Naive thymus-derived CD4-positive, alpha-beta T cell (primary cell): ENCODE data around the gene LRBA. TPM values are rescaled to one million over a fixed set of nuclear protein-coding genes. Genes with fewer than 3 reads are reported as not detected.

Source experiments
- ATAC-seq: fragments of 150-1000 bp; cut with Tn5 transposase; 2 replicates; pipeline ENCODE4 v1.10.0; 2021; ENCODE audit warnings: mild to moderate bottlenecking, moderate library complexity
- CTCF ChIA-PET: fragments of 350-600 bp; sonication (Branson Sonifier 250); formaldehyde crosslinking; loops from one replicate; lab custom pipeline; 2021; ENCODE audit warnings: antibody characterized with exemption; lab: Charles Lee
- POLR2A ChIA-PET: fragments of 350-600 bp; sonication (Branson Sonifier 250); formaldehyde crosslinking; loops from one replicate; lab custom pipeline; 2021; ENCODE audit warnings: antibody characterized with exemption, inconsistent platforms; lab: Charles Lee
- DNase-seq, 9 donors: peaks; one replicate each; pipeline versions ENCODE4 v3.0.0 to v3.0.0-alpha.2; 2020 to 2022; ENCODE audit warnings: mixed read lengths in 1 of 9
- H3K27ac ChIP-seq: one replicate; pipeline ENCODE4 v1.7.0; 2013; ENCODE audit warnings: mild to moderate bottlenecking, low read depth, low read length, moderate library complexity
- H3K27me3 ChIP-seq, 2 donors: one replicate each; pipeline ENCODE4 v1.7.0; 2013; ENCODE audit warnings: low read length in 2 of 2, mild to moderate bottlenecking in 2 of 2, moderate library complexity in 2 of 2; ENCODE audit not compliant: control insufficient read depth in 2 of 2, insufficient read depth in 2 of 2
- H3K36me3 ChIP-seq, 3 experiments: 1 replicate in 2 of 3; 2 replicates in 1 of 3; pipeline ENCODE4 v1.7.0; 2013; ENCODE audit warnings: low read length in 3 of 3, mild to moderate bottlenecking in 3 of 3, moderate library complexity in 1 of 3; ENCODE audit not compliant: insufficient read depth in 3 of 3, control insufficient read depth in 2 of 3
- H3K4me1 ChIP-seq, 2 donors: one replicate each; pipeline ENCODE4 v1.7.0; 2013; ENCODE audit warnings: low read length in 2 of 2, mild to moderate bottlenecking in 2 of 2, moderate library complexity in 1 of 2; ENCODE audit not compliant: control insufficient read depth in 2 of 2, insufficient read depth in 2 of 2
- H3K4me3 ChIP-seq: 2 replicates; pipeline ENCODE4 v1.7.0; 2013; ENCODE audit warnings: mild to moderate bottlenecking, low read length
- H3K9me3 ChIP-seq, 3 experiments: 1 replicate in 2 of 3; 2 replicates in 1 of 3; pipeline ENCODE4 v1.7.0; 2013; ENCODE audit warnings: low read length in 3 of 3; ENCODE audit not compliant: control insufficient read depth in 2 of 3
- H3K27ac Mint-ChIP-seq, 9 donors: one replicate each; pipeline ENCODE4 v1.8.0; 2020 to 2022; ENCODE audit warnings: mixed read lengths in 9 of 9, mild to moderate bottlenecking in 8 of 9, moderate library complexity in 5 of 9, inconsistent platforms in 2 of 9
- H3K27me3 Mint-ChIP-seq, 5 donors: one replicate each; pipeline ENCODE4 v1.8.0; 2021 to 2022; ENCODE audit warnings: mixed read lengths in 5 of 5, mild to moderate bottlenecking in 1 of 5
- H3K36me3 Mint-ChIP-seq, 5 donors: one replicate each; pipeline ENCODE4 v1.8.0; 2020 to 2022; ENCODE audit warnings: mixed read lengths in 5 of 5, mild to moderate bottlenecking in 3 of 5, inconsistent platforms in 1 of 5
- H3K4me1 Mint-ChIP-seq, 7 donors: one replicate each; pipeline ENCODE4 v1.8.0; 2020 to 2022; ENCODE audit warnings: mixed read lengths in 7 of 7, mild to moderate bottlenecking in 3 of 7, inconsistent platforms in 1 of 7
- H3K4me3 Mint-ChIP-seq, 10 donors: one replicate each; pipeline ENCODE4 v1.8.0; 2020 to 2022; ENCODE audit warnings: mild to moderate bottlenecking in 10 of 10, mixed read lengths in 10 of 10, moderate library complexity in 6 of 10, inconsistent platforms in 2 of 10
- H3K9me3 Mint-ChIP-seq, 11 donors: one replicate each; pipeline ENCODE4 v1.8.0; 2020 to 2022; ENCODE audit warnings: mixed read lengths in 11 of 11, mild to moderate bottlenecking in 4 of 11, inconsistent platforms in 1 of 11, moderate library complexity in 1 of 11
- intact Hi-C, 2 donors: fragments of 100-400 bp; cut with micrococcal nuclease; formaldehyde crosslinking; loops; one replicate each; pipeline ENCODE4 v1.15.1; 2023
- polyA plus RNA-seq, 2 donors: library from polyadenylated mRNA; unstranded; fragments of 300-500 nt; fragmentation: Illumina TruSeq; gene quantifications; one replicate each; pipeline ENCODE4 v1.2.3, GENCODE V29; 2021
- total RNA-seq, 6 experiments: library from RNA in 5 of 6; stranded (reverse) in 5 of 6; gene quantifications; 1 replicate in 5 of 6; 2 replicates in 1 of 6; pipeline ENCODE4 v1.2.3 and lab custom pipeline; 2021 to 2026

Gene LRBA
- total and polyA plus RNA-seq, 7 experiments from 2014 or later, result 20.8 to 71.4 (median 58.4) TPM

DNA sequence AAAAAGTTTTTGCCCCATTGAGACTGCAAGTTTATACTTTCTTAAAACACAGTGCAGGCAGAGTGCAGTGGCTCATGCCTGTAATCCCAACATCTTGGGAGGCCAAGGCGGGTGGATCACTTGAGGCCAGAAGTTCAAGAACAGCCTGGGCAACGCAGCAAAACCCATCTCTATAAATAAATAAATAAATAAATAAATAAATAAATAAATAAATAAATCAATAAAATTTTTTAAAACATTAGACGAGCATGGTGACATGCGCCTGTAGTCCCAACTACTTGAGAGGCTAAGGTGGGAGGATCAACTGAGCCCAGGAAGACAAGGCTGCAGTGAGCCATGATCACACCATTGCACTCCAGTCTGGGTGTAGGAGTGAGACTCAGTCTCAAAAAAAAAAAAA, 213.3 kb downstream of the LRBA start:
- no peak overlapping the region for H3K27ac ChIP-seq
- no peaks in the 10 kb centered on the region for H3K27me3 ChIP-seq
- H3K27ac Mint-ChIP-seq, result no peak overlapping the region
- H3K27me3 Mint-ChIP-seq, result no peaks in the 10 kb centered on the region
- intact Hi-C loops, result no loop called here
- peaks cover 6 to 62% (median 44%) of the 10 kb centered on the region in 5 donors for H3K36me3 Mint-ChIP-seq
- no peaks in the 10 kb centered on the region for H3K9me3 Mint-ChIP-seq
- H3K4me3 ChIP-seq, result no peak overlapping the region
- ATAC-seq (no peak), DNase-seq (no peak)
- H3K4me3 Mint-ChIP-seq, result no peak overlapping the region
- H3K36me3 ChIP-seq, result peaks cover 0 to 13% (median 3%) of the 10 kb centered on the region in 3 experiments
- POLR2A ChIA-PET, result interaction anchor here (0.6 kb wide), 1 partner anchor 11 kb away, joined by 3 read pairs; no protein-coding TSS in a partner anchor
- H3K9me3 ChIP-seq, result no peaks in the 10 kb centered on the region
- CTCF ChIA-PET, result no interaction called here
- H3K4me1 Mint-ChIP-seq, result peaks cover 0 to 11% (median 4%) of the 10 kb centered on the region in 7 donors
- no peaks in the 10 kb centered on the region for H3K4me1 ChIP-seq

DNA sequence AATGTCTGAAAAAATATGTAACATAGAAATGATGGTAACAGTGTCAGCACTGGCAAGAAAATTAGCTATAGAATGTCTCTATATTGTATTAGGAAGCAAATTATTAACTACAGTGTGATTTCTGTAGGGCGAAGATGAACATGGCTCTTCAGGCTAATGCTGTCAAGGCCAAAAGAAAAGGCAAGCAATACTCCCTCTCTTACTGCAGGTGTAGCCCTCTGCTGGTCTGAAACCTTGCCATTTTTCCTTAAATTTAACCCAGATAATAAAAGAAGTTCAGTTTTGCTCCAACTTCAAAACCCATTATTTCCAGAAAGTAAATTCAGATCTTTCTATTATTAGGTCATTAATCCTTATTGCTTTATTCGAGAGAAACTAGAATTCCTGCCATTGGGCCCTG, 215.9 kb downstream of the LRBA start:
- Histone ChIP-seq H3K4me3 (no peak overlapping the region), H3K27ac (no peak overlapping the region), H3K9me3 (no peaks in the 10 kb centered on the region), H3K4me1 (no peaks in the 10 kb centered on the region), H3K27me3 (no peaks in the 10 kb centered on the region), H3K36me3 (peaks cover 0 to 3% (median 2%) of the 10 kb centered on the region in 3 experiments)
- intact Hi-C loops, result no loop called here
- no peak overlapping the region for H3K4me3 Mint-ChIP-seq
- no peaks in the 10 kb centered on the region for H3K27me3 Mint-ChIP-seq
- ATAC-seq (no peak), DNase-seq (no peak)
- H3K9me3 Mint-ChIP-seq, result no peaks in the 10 kb centered on the region
- H3K4me1 Mint-ChIP-seq, result peaks cover 0 to 2% (median under 1%) of the 10 kb centered on the region in 7 donors
- CTCF ChIA-PET, result interaction anchor here (1.6 kb wide), 1 partner anchor 9 kb away, joined by 3 read pairs; no protein-coding TSS in a partner anchor
- peak overlapping the region in 1 of 9 donors; percentile 14 for H3K27ac Mint-ChIP-seq
- POLR2A ChIA-PET, result no interaction called here
- peaks cover 0 to 43% (median 25%) of the 10 kb centered on the region in 5 donors for H3K36me3 Mint-ChIP-seq

DNA sequence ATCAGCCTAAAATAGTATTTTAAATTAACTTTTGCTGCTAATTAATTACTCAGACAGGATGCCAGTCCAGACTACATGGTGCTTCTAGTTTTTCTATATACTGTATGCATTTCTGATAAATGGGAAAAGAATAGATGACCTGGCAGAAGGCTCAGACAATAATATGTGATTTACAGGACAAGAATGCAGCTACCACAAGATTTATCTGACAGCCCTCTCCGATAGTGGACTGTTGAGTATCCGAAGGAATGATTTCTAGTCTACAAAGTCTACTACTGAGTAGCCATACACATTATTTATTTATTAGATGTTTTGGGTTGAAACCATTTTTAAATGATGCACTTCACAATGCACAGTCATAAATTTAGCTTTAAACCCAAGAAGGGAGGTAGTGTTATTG, 220.4 kb downstream of the LRBA start:
- Histone ChIP-seq H3K36me3 (no peaks in the 10 kb centered on the region), H3K4me3 (no peak overlapping the region), H3K27ac (no peak overlapping the region), H3K27me3 (no peaks in the 10 kb centered on the region), H3K4me1 (no peaks in the 10 kb centered on the region), H3K9me3 (no peaks in the 10 kb centered on the region)
- no peaks in the 10 kb centered on the region for H3K27me3 Mint-ChIP-seq
- ChIA-PET CTCF (no interaction called here), POLR2A (no interaction called here)
- no peak for DNase-seq
- peaks cover 3 to 39% (median 17%) of the 10 kb centered on the region in 5 donors for H3K36me3 Mint-ChIP-seq
- H3K9me3 Mint-ChIP-seq, result no peaks in the 10 kb centered on the region
- no peak overlapping the region for H3K4me3 Mint-ChIP-seq
- no peak for ATAC-seq
- H3K4me1 Mint-ChIP-seq, result peaks cover 0 to 4% (median 0%) of the 10 kb centered on the region in 7 donors
- intact Hi-C loops, result no loop called here
- no peak overlapping the region for H3K27ac Mint-ChIP-seq

DNA sequence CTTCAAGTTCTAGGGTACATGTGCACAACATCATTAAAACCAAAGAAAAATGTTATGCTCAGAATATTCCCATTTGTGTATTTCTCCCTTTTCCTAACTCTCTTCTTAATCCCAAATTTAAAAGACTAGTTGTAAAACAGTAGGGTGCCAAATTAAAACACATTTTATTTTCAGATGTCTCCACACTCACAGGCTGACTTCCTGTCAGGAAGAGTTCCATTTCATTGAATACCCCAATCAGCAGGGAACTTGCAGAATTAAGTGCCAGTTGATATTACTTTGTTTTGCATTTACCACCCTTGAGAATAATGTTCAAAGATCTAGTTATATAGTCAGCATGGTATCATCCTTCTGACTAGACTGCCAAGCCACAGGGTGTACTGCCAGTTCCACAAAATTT, 225.2 kb downstream of the LRBA start:
- CTCF ChIA-PET, result no interaction called here

DNA sequence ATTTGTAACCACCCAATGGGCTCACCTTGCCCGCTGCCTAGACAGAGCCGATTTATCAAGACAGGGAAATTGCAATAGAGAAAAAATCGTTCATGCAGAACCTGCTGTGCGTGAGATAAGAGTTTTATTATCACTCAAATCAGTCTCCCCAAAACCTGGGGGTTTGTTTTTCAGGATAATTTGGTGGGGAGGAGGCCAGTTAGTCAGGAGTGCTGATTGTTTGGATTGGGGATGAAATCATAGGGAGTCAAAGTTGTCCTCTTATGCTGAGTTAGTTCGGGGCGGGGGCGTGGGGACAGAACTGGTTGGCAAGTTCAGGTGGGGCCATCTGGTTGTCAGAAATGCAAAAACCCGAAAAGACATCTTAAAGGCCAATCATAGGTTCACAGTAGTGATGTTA, 230.1 kb downstream of the LRBA start:
- Mint-ChIP-seq H3K4me3 (no peak overlapping the region), H3K27ac (no peak overlapping the region)
- intact Hi-C loops, result no loop called here

More for the DNA sequence above, 225.2 kb downstream of the LRBA start:
- H3K4me1 Mint-ChIP-seq, result peaks cover 0 to 2% (median 0%) of the 10 kb centered on the region in 7 donors
- POLR2A ChIA-PET, result no interaction called here
- H3K27ac Mint-ChIP-seq, result no peak overlapping the region
- intact Hi-C loops, result no loop called here
- peaks cover 0 to 37% (median 12%) of the 10 kb centered on the region in 5 donors for H3K36me3 Mint-ChIP-seq
- H3K27me3 Mint-ChIP-seq, result no peaks in the 10 kb centered on the region
- peaks cover 0 to 2% (median 0%) of the 10 kb centered on the region in 11 donors for H3K9me3 Mint-ChIP-seq
- ATAC-seq, result no peak
- no peak for DNase-seq
- H3K9me3 ChIP-seq, result no peaks in the 10 kb centered on the region
- no peaks in the 10 kb centered on the region for H3K4me1 ChIP-seq
- no peak overlapping the region for H3K4me3 Mint-ChIP-seq
- H3K27me3 ChIP-seq, result no peaks in the 10 kb centered on the region
- no peak overlapping the region for H3K27ac ChIP-seq
- no peaks in the 10 kb centered on the region for H3K36me3 ChIP-seq
- H3K4me3 ChIP-seq, result no peak overlapping the region

DNA sequence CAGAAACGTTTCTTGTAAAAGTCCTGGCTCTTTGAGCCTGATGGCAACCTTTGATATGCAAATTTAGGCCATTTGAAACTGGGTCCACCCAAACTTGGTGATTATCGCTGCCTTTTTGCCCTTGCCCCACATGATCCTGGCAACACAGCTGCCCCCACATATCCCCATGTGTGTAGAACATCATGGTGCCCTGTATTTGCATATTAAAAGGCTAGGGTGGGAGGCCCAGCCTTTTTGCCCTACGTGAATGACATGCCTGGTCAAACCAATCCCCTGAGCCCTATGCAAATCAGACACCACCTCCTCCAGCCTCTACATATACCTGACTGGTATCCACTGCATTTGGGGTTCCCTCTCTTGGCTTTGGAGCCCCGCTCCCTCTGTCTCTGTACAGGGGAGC, 230.8 kb downstream of the LRBA start:
- CTCF ChIA-PET, result no interaction called here
- H3K27ac ChIP-seq, result no peak overlapping the region
- H3K9me3 ChIP-seq, result no peaks in the 10 kb centered on the region
- no peaks in the 10 kb centered on the region for H3K27me3 ChIP-seq
- no peak overlapping the region for H3K27ac Mint-ChIP-seq
- peaks cover 0 to 32% (median 13%) of the 10 kb centered on the region in 5 donors for H3K36me3 Mint-ChIP-seq
- POLR2A ChIA-PET, result no interaction called here
- H3K4me3 Mint-ChIP-seq, result no peak overlapping the region
- no peak for DNase-seq
- no peak overlapping the region for H3K4me3 ChIP-seq
- no peak for ATAC-seq
- peaks cover 0 to 2% (median 0%) of the 10 kb centered on the region in 11 donors for H3K9me3 Mint-ChIP-seq
- H3K36me3 ChIP-seq, result no peaks in the 10 kb centered on the region
- H3K4me1 Mint-ChIP-seq, result peaks cover 0 to 3% (median 0%) of the 10 kb centered on the region in 7 donors
- intact Hi-C loops, result no loop called here
- H3K4me1 ChIP-seq, result no peaks in the 10 kb centered on the region
- H3K27me3 Mint-ChIP-seq, result no peaks in the 10 kb centered on the region

More for the DNA sequence above, 230.1 kb downstream of the LRBA start:
- Mint-ChIP-seq H3K4me1 (peaks cover 0 to 3% (median 0%) of the 10 kb centered on the region in 7 donors), H3K36me3 (peaks cover 0 to 32% (median 13%) of the 10 kb centered on the region in 5 donors), H3K27me3 (no peaks in the 10 kb centered on the region), H3K9me3 (peaks cover 0 to 2% (median 0%) of the 10 kb centered on the region in 11 donors)
- no peak for ATAC-seq
- Histone ChIP-seq H3K27ac (no peak overlapping the region), H3K27me3 (no peaks in the 10 kb centered on the region), H3K36me3 (no peaks in the 10 kb centered on the region), H3K4me3 (no peak overlapping the region), H3K9me3 (no peaks in the 10 kb centered on the region), H3K4me1 (no peaks in the 10 kb centered on the region)
- no peak for DNase-seq
- POLR2A ChIA-PET, result no interaction called here
- CTCF ChIA-PET, result no interaction called here

DNA sequence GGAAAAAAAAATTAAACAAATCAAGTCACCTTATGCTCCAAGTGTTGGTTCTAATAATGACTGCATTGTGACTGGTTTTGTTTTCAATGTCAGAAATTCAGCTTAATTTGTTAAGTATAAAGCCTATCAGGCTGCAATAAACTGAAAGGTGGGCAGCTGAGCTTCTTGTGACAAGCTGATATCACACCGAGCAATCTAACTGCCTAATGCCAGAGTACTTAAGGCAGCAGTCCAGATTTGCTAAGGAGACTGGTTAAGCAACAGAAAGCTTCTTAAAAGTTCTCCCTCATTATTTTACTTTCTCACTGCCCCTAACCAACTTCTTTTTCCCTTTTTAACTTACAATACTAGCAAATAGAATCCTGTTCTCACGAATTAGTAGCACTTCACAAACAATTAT, 232.2 kb downstream of the LRBA start:
- Mint-ChIP-seq H3K4me1 (peaks cover 0 to 3% (median 0%) of the 10 kb centered on the region in 7 donors), H3K9me3 (peaks cover 0 to 2% (median 0%) of the 10 kb centered on the region in 11 donors), H3K36me3 (peaks cover 0 to 32% (median 13%) of the 10 kb centered on the region in 5 donors), H3K27me3 (no peaks in the 10 kb centered on the region), H3K4me3 (no peak overlapping the region), H3K27ac (peak overlapping the region in 1 of 9 donors; percentile 35)
- no peaks in the 10 kb centered on the region for H3K9me3 ChIP-seq
- H3K4me1 ChIP-seq, result no peaks in the 10 kb centered on the region
- ChIA-PET CTCF (no interaction called here), POLR2A (no interaction called here)
- no peak overlapping the region for H3K27ac ChIP-seq
- H3K36me3 ChIP-seq, result no peaks in the 10 kb centered on the region
- H3K4me3 ChIP-seq, result no peak overlapping the region
- H3K27me3 ChIP-seq, result no peaks in the 10 kb centered on the region
- ATAC-seq (no peak), DNase-seq (no peak)
- intact Hi-C loops, result no loop called here
